H1 (cell line): ENCODE data around the gene CDK8. TPM values are rescaled to one million over a fixed set of nuclear protein-coding genes. Genes with fewer than 3 reads are reported as not detected.
A peak's percentile ranks its signal among the peaks of the same experiment; 100 is the strongest.

ENCODE experiments used
- CTCF ChIA-PET: fragments of 300-600 bp; sonication (Branson Sonifier 250); formaldehyde crosslinking; loops from one replicate; lab custom pipeline; 2021; ENCODE audit not compliant: partially characterized antibody; lab: Charles Lee
- POLR2A ChIA-PET: fragments of 300-600 bp; sonication (Branson Sonifier 250); formaldehyde crosslinking; loops from one replicate; lab custom pipeline; 2021; ENCODE audit warnings: inconsistent platforms; ENCODE audit not compliant: partially characterized antibody; lab: Charles Lee
- DNase-seq, 2 experiments: peaks; one replicate each; pipeline versions ENCODE4 v3.0.0 to v3.0.0-alpha.2; 2010 to 2022; ENCODE audit warnings: low spot score in 2 of 2, low read depth in 1 of 2, mixed read lengths in 1 of 2
- FAIRE-seq: peaks from 2 replicates; lab custom pipeline; 2011; peaks lifted over from hg19 to GRCh38; lab: Jason Lieb, UNC
- H2AFZ ChIP-seq: 2 replicates; pipeline ENCODE4 v1.8.1; 2012; ENCODE audit warnings: low read length, inconsistent platforms
- H2AK5ac ChIP-seq: 2 replicates; pipeline ENCODE4 v1.6.1; 2013; ENCODE audit warnings: low read depth, low read length
- H2BK120ac ChIP-seq: replicated peaks from 2 replicates; pipeline ENCODE3; 2013; ENCODE audit warnings: low read depth, low read length, inconsistent platforms
- H2BK12ac ChIP-seq: 2 replicates; pipeline ENCODE4 v1.6.1; 2013; ENCODE audit warnings: low read depth, low read length
- H2BK15ac ChIP-seq: 2 replicates; pipeline ENCODE4 v1.6.1; 2013; ENCODE audit warnings: low read length
- H2BK20ac ChIP-seq: 2 replicates; pipeline ENCODE4 v1.6.1; 2013; ENCODE audit warnings: low read length
- H2BK5ac ChIP-seq: 2 replicates; pipeline ENCODE4 v1.6.1; 2013; ENCODE audit warnings: low read depth, low read length
- H3K14ac ChIP-seq: 2 replicates; pipeline ENCODE4 v1.6.1; 2013; ENCODE audit warnings: inconsistent platforms; ENCODE audit not compliant: insufficient read length
- H3K18ac ChIP-seq: 2 replicates; pipeline ENCODE4 v1.6.1; 2013; ENCODE audit warnings: low read length; ENCODE audit errors: extremely low read depth
- H3K23ac ChIP-seq: 2 replicates; pipeline ENCODE4 v1.6.1; 2013; ENCODE audit warnings: inconsistent platforms; ENCODE audit not compliant: insufficient read length
- H3K23me2 ChIP-seq: 2 replicates; pipeline ENCODE4 v1.6.1; 2013; ENCODE audit warnings: low read depth, low read length
- H3K27ac ChIP-seq: 2 replicates; pipeline ENCODE4 v1.6.1; 2011; ENCODE audit warnings: low read depth, low read length, inconsistent platforms
- H3K27me3 ChIP-seq, 4 experiments: replicated peaks in 1 of 4; 1 replicate in 1 of 4; 2 replicates in 3 of 4; pipeline versions ENCODE4 v1.6.1 to v1.8.1; 2011 to 2013; ENCODE audit warnings: low read length in 3 of 4, mild to moderate bottlenecking in 3 of 4, inconsistent platforms in 2 of 4, mixed read lengths in 2 of 4, moderate library complexity in 1 of 4; ENCODE audit not compliant: control insufficient read depth in 3 of 4, insufficient read depth in 3 of 4; ENCODE audit errors: extremely low read depth in 1 of 4
- H3K36me3 ChIP-seq, 4 experiments: 2 replicates each; pipeline versions ENCODE4 v1.6.1 to v1.8.1; 2011 to 2013; ENCODE audit warnings: mild to moderate bottlenecking in 4 of 4, low read length in 3 of 4, moderate library complexity in 2 of 4, control low read depth in 1 of 4, inconsistent platforms in 1 of 4; ENCODE audit not compliant: insufficient read depth in 4 of 4, control insufficient read depth in 2 of 4
- H3K4ac ChIP-seq: replicated peaks from 2 replicates; pipeline ENCODE3; 2013; ENCODE audit warnings: low read length, low read depth, mixed read lengths, inconsistent platforms; ENCODE audit not compliant: insufficient read length
- H3K4me1 ChIP-seq, 4 experiments: replicated peaks in 1 of 4; 1 replicate in 1 of 4; 2 replicates in 3 of 4; pipeline versions ENCODE4 v1.6.1 to v1.8.1; 2011 to 2013; ENCODE audit warnings: low read length in 3 of 4, inconsistent platforms in 2 of 4, mixed read lengths in 1 of 4; ENCODE audit not compliant: insufficient read depth in 4 of 4, control insufficient read depth in 3 of 4
- H3K4me2 ChIP-seq, 2 experiments: 2 replicates each; pipeline versions ENCODE4 v1.6.1 to v1.8.1; 2011 to 2013; ENCODE audit warnings: low read depth in 2 of 2, low read length in 2 of 2, control low read depth in 1 of 2, inconsistent platforms in 1 of 2, mild to moderate bottlenecking in 1 of 2; ENCODE audit not compliant: insufficient read depth in 1 of 2
- H3K4me3 ChIP-seq, 4 experiments: fragments of 200-600, 300-600 bp in 1 of 4; sonication (generic), shearing (Covaris generic), sonication (Bioruptor Twin) in 1 of 4; 2 replicates each; pipeline versions ENCODE4 v1.5.1 to v1.8.1; 2011 to 2016; ENCODE audit warnings: low read length in 4 of 4, low read depth in 3 of 4, control low read depth in 2 of 4, inconsistent platforms in 2 of 4, mild to moderate bottlenecking in 2 of 4, mixed read lengths in 1 of 4, moderate library complexity in 1 of 4; ENCODE audit not compliant: insufficient read depth in 2 of 4; ENCODE audit errors: extremely low read depth in 1 of 4
- H3K56ac ChIP-seq: replicated peaks from 2 replicates; pipeline ENCODE3; 2013; ENCODE audit warnings: low read depth, mild to moderate bottlenecking, mixed read lengths, low read length, inconsistent platforms; ENCODE audit not compliant: insufficient read length
- H3K79me1 ChIP-seq: 2 replicates; pipeline ENCODE4 v1.6.1; 2013; ENCODE audit warnings: low read depth, low read length, control low read depth
- H3K79me2 ChIP-seq, 2 experiments: 2 replicates each; pipeline versions ENCODE4 v1.6.1 to v1.8.1; 2012 to 2013; ENCODE audit warnings: low read length in 2 of 2, mild to moderate bottlenecking in 2 of 2, inconsistent platforms in 1 of 2; ENCODE audit not compliant: insufficient read depth in 2 of 2, control insufficient read depth in 1 of 2
- H3K9ac ChIP-seq, 4 experiments: replicated peaks in 1 of 4; 1 replicate in 1 of 4; 2 replicates in 3 of 4; pipeline versions ENCODE4 v1.6.1 to v1.8.1; 2011 to 2013; ENCODE audit warnings: low read depth in 3 of 4, low read length in 3 of 4, control low read depth in 2 of 4, mild to moderate bottlenecking in 2 of 4, moderate library complexity in 2 of 4, inconsistent platforms in 1 of 4; ENCODE audit errors: extremely low read depth in 1 of 4
- H3K9me3 ChIP-seq, 2 experiments: 2 replicates each; pipeline versions ENCODE4 v1.6.1 to v1.8.1; 2012 to 2013; ENCODE audit warnings: mild to moderate bottlenecking in 2 of 2, moderate library complexity in 2 of 2, control low read depth in 1 of 2, inconsistent platforms in 1 of 2, low read depth in 1 of 2, low read length in 1 of 2, mixed read lengths in 1 of 2; ENCODE audit not compliant: insufficient read depth in 2 of 2
- H4K20me1 ChIP-seq, 2 experiments: replicated peaks in 1 of 2; 2 replicates each; pipeline versions ENCODE3 to v1.8.1; 2011 to 2013; ENCODE audit warnings: inconsistent platforms in 2 of 2, low read length in 2 of 2, mild to moderate bottlenecking in 1 of 2; ENCODE audit not compliant: insufficient read depth in 2 of 2, control insufficient read depth in 1 of 2
- H4K5ac ChIP-seq: 2 replicates; pipeline ENCODE4 v1.6.1; 2013; ENCODE audit warnings: low read length, low read depth, mixed read lengths, inconsistent platforms; ENCODE audit not compliant: insufficient read length
- H4K8ac ChIP-seq: 2 replicates; pipeline ENCODE4 v1.8.0; 2013; ENCODE audit warnings: mild to moderate bottlenecking, moderate library complexity, low read length, inconsistent platforms; ENCODE audit not compliant: insufficient read depth; ENCODE audit errors: extremely low read depth
- H4K91ac ChIP-seq: replicated peaks from 2 replicates; pipeline ENCODE3; 2013; ENCODE audit warnings: low read length, mixed read lengths, inconsistent platforms; ENCODE audit not compliant: insufficient read length
- ASH2L ChIP-seq: fragments of 200-600, 300-600 bp; sonication (generic); IDR thresholded peaks from one replicate; pipeline ENCODE4 v1.7.1; 2017; ENCODE audit warnings: low read length
- ATF2 ChIP-seq: IDR thresholded peaks from 2 replicates; pipeline ENCODE4 v1.6.1; 2012; ENCODE audit warnings: low read length, inconsistent platforms
- CHD2 ChIP-seq: IDR thresholded peaks from 2 replicates; pipeline ENCODE4 v1.6.1; 2012; ENCODE audit warnings: low read length, improper control_type of control experiment
- CTBP2 ChIP-seq: IDR thresholded peaks from 2 replicates; pipeline ENCODE4 v1.7.0; 2011; ENCODE audit warnings: borderline replicate concordance, mild to moderate bottlenecking, moderate library complexity, mixed read lengths, low read length; ENCODE audit not compliant: insufficient read depth, insufficient read length
- E2F6 ChIP-seq: IDR thresholded peaks from 2 replicates; pipeline ENCODE4 v1.6.1; 2012; ENCODE audit warnings: inconsistent platforms
- GABPA ChIP-seq: IDR thresholded peaks from 2 replicates; pipeline ENCODE4 v1.6.1; 2011; ENCODE audit warnings: mild to moderate bottlenecking, low read length, moderate library complexity, borderline replicate concordance; ENCODE audit not compliant: insufficient read depth
- NANOG ChIP-seq: IDR thresholded peaks from 2 replicates; pipeline ENCODE4 v1.6.1; 2011; ENCODE audit warnings: low read length, low read depth, mild to moderate bottlenecking, inconsistent platforms; ENCODE audit not compliant: insufficient read depth, poor library complexity, severe bottlenecking
- POU5F1 ChIP-seq: IDR thresholded peaks from 2 replicates; pipeline ENCODE4 v1.6.1; 2011; ENCODE audit warnings: low read depth, mild to moderate bottlenecking, low read length, moderate library complexity
- SIN3A ChIP-seq, 2 experiments: IDR thresholded peaks in 1 of 2; conservative IDR thresholded peaks in 1 of 2; 2 replicates each; pipeline ENCODE4 v1.6.1; 2011 to 2012; ENCODE audit warnings: low read length in 2 of 2, improper control_type of control experiment in 1 of 2, low read depth in 1 of 2, mild to moderate bottlenecking in 1 of 2
- SP1 ChIP-seq: IDR thresholded peaks from 2 replicates; pipeline ENCODE4 v1.6.1; 2011; ENCODE audit warnings: low read depth, low read length
- SRF ChIP-seq: IDR thresholded peaks from 2 replicates; pipeline ENCODE4 v1.6.1; 2011; ENCODE audit warnings: mild to moderate bottlenecking, low read depth, low read length, moderate library complexity
- TAF7 ChIP-seq: optimal IDR thresholded peaks from 2 replicates; pipeline ENCODE3; 2011; ENCODE audit warnings: low read depth, mild to moderate bottlenecking, inconsistent platforms, low read length, moderate library complexity, borderline replicate concordance
- WGBS, 2 experiments: shearing (Covaris generic) in 1 of 2; methylation state at CpG; one replicate each; pipeline versions ENCODE4 v1.1.6 to v1.1.7; 2013 to 2015; ENCODE audit warnings: low lambda C conversion rate in 2 of 2, mixed read lengths in 2 of 2, inconsistent platforms in 1 of 2, low coverage in 1 of 2, missing lambda C conversion rate in 1 of 2; ENCODE audit not compliant: insufficient replicate concordance in 2 of 2, insufficient coverage in 1 of 2, insufficient read length in 1 of 2; ENCODE audit errors: extremely low coverage in 1 of 2, missing lambda C conversion rate in 1 of 2; 5-methylcytosine and 5-hydroxymethylcytosine counted together
- polyA plus RNA-seq, 7 experiments: library from polyadenylated mRNA; depleted of rRNA in 3 of 7; stranded (reverse) in 5 of 7; unstranded in 2 of 7; fragments of >200 nt in 5 of 7; fragments of 200-250 nt in 2 of 7; gene quantifications; 1 replicate in 5 of 7; 2 replicates in 1 of 7; 4 replicates in 1 of 7; pipeline versions ENCODE4 v1.2.1 to v1.2.3, GENCODE V29; 2011 to 2013; ENCODE audit warnings: missing spikeins in 2 of 7, mixed read lengths in 2 of 7
- total RNA-seq: library from RNA; stranded (reverse); fragmentation: NEBNext Ultra II Directional; extraction: Animal tissue kit (Norgen Biotek cat#: 25700); gene quantifications from 2 replicates; pipeline ENCODE4 v1.2.1, GENCODE V29; 2021

CDK8 gene
- total and polyA plus RNA-seq, 2 of the 8 experiments (the other 6 are each of a cell fraction or from before 2014, with no cell fraction given), result 22.1 to 25.6 TPM

- DNase-seq (no peak), FAIRE-seq (no peak)
- H2AK5ac ChIP-seq, result no peak overlapping the region
- no peak overlapping the region for H2BK20ac ChIP-seq
- H2BK15ac ChIP-seq, result no peak overlapping the region
- H3K9me3 ChIP-seq, result no peaks in the 10 kb centered on the region
- no peaks in the 10 kb centered on the region for H4K20me1 ChIP-seq
- ChIA-PET CTCF (interaction anchor here (0.9 to 1.0 kb wide), 2 partner anchors 11 to 319 kb away, joined by 3 read pairs; no protein-coding TSS in a partner anchor), POLR2A (no interaction called here)
- no peaks in the 10 kb centered on the region for H3K23me2 ChIP-seq
- no peak overlapping the region for H3K27ac ChIP-seq
- no peaks in the 10 kb centered on the region for H3K27me3 ChIP-seq
- no peak overlapping the region for H2BK12ac ChIP-seq
- no peak overlapping the region for H3K14ac ChIP-seq
- H4K8ac ChIP-seq, result no peak overlapping the region
- no peak overlapping the region for H3K23ac ChIP-seq
- H3K4ac ChIP-seq, result no peak overlapping the region
- no peak overlapping the region for H3K9ac ChIP-seq
- no peaks in the 10 kb centered on the region for H3K79me2 ChIP-seq
- no peaks in the 10 kb centered on the region for H3K79me1 ChIP-seq
- peak overlapping the region; percentile 22; the same call in 1 of the 2 replicates for H2AFZ ChIP-seq
- no peak overlapping the region for H3K4me2 ChIP-seq
- 76% methylated on average over 2 of the region's 2 CpGs; no CpG with 5 or more reads in 1 of the 2 experiments for WGBS, 2 experiments
- H3K36me3 ChIP-seq, result no peaks in the 10 kb centered on the region
- no peak overlapping the region for H2BK5ac ChIP-seq
- H3K56ac ChIP-seq, result no peak overlapping the region
- no peak overlapping the region for H4K5ac ChIP-seq
- H3K4me1 ChIP-seq, result no peaks in the 10 kb centered on the region
- H2BK120ac ChIP-seq, result no peak overlapping the region
- H3K4me3 ChIP-seq, result no peak overlapping the region
- no peak overlapping the region for H4K91ac ChIP-seq
- no peak overlapping the region for H3K18ac ChIP-seq
- TF ChIP-seq ATF2 (no peak), SP1 (no peak), E2F6 (no peak), NANOG (no peak), CHD2 (no peak), SIN3A (conservative IDR thresholded peaks at IDR 0.05 in 1 of 2, IDR thresholded peaks at IDR 0.05 in 1 of 2; ENCODE audit: low read depth in 1 of 2, low read length in 2 of 2) (no peak), GABPA (no peak), CTBP2 (no peak), ASH2L (no peak), SRF (no peak), TAF7 (no peak), POU5F1 (no peak)
These were observed 194.1 kb downstream of the CDK8 start for GRCh38 chr13:26448032-26448431.
